Measurements from ENCODE around the gene CATSPER1.
A peak's percentile ranks its signal among the peaks of the same experiment; 100 is the strongest.

CATSPER1 gene

DNA sequence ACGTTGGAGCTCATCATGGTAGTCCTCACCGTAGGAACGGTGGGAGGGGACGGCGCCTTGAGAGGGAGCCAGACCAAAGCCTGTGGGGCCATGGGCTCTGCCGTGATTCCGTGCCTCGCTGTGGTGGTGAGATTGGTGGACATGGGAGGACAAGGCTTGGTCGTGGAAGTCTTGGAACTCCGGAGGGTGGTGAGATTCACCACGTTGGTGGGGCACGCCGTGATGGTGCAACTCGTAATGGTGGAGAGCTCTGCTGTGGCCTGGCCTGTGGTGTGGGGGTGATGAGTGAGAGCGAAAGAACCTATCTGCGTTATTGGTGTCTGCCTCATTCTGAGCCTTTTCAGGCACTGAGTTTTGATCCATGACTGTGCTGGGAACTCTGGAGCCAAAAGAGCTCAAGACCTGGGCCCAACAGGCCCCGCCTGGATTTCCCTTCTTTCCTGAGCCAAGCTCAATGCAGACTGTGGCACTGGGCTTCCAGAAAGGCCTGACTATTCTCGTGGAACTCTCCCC, at the start of gene CATSPER1:
Gene CATSPER1, minus strand, starts transcription at position 463 of the 513 bp plus-strand sequence. Its CDS starts 100 bp downstream, at position 363.
- no peak for DNase-seq (ENCODE audit: low read depth in 2 of 2, low spot score in 1 of 2)

DNA sequence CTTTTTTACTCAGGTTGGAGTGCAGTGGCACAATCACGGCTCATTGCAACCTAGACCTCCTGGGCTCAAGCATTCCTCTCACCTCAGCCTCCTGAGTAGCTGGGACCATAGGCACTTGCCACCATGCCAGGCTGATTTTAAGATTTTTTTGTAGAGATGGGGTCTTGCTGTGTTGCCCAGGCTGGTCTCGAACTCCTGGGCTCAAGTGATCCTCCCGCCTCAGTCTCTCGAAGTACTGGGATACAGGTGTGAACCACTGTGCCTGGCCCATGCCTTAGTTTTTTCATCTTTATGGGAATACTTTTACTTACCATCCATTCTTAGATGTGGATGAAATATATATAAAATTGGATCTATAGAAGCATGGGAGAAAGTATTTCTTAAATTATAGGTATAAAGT, 49.0 kb upstream of the CATSPER1 start:
- no peak for DNase-seq (ENCODE audit: low read depth in 2 of 2, low spot score in 1 of 2)

DNA sequence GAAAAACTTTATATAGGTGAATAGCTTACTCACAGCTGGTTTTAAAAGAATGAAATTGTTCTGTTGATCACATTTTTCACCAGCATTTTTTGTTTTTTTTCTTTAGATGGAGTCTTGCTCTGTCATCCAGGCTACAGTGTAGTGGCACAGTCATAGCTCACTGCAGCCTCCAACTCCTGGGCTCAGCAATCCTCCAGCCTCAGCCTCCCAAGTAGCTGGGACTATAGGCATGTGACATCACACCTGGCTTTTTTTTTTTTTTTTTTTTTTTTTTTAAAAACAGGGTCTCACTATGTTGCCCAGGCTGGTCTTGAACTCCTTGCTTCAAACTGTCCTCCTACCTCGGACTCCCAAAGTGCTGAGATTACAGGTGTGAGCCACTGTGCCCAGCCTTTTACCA, 47.4 kb upstream of the CATSPER1 start:
- DNase-seq (ENCODE audit: low read depth in 2 of 2, low spot score in 1 of 2) = no peak

DNA sequence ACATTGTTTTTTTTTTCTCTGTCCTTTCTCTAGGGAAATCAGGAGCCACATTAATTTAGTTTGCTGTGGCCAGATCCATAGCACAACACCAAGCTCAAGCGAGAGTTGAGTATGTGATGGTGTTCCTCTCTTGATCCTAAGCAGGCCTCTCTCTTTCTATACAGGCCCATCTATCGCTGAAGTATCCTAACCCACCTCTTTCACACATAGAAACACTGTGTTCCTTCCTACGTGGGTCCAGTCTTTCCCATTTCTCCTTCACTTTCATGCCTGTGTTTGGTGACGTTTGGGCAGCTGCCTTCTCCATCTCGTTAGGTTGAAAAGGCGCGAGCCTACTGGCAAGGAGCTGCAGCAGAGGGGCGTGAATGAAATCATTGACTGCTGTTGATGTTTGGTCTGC, 46.2 kb upstream of the CATSPER1 start:
- no peak for DNase-seq (ENCODE audit: low read depth in 2 of 2, low spot score in 1 of 2)

DNA sequence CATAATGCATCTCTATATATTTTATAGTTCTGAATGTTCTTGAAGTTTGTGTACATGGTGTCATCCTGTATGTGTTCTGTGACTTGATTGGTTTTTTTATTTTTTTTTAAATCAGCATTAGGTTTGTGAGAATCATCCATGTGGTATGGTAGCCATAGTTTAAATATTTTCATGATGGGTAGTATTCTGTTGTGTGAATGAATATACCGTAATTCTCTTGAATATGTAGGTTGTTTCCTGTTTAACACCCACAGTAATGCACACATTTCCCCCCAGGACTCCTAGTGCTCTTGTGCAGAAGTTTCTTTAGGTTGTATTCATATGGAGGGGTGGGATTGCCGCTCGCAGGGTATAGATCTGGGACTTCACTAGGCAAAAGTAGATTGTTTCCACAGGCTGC, 45.8 kb upstream of the CATSPER1 start:
- DNase-seq (ENCODE audit: low read depth in 2 of 2, low spot score in 1 of 2) = no peak

DNA sequence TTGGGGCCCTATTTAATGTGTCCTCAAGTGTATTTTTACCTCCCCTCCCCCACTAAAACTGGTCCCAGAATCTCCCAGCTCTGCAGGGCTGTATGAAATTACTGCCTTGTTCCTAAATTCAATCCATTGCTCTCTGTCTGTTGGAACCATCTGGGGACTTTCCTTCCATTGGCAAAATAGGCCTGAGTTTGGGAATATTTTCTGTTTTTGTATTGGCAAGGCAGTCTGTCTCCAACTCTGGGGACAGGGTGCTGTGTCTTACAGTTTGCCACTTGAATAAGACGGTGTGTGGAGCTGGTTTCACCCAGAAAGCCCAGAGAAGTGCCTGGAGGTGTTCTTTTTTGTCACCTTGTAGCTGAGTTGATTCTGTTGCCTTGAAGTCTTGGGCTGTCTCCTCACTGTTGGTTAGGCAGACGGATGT, 45.1 kb upstream of the CATSPER1 start:
- no peak for DNase-seq (ENCODE audit: low read depth in 2 of 2, low spot score in 1 of 2)

DNA sequence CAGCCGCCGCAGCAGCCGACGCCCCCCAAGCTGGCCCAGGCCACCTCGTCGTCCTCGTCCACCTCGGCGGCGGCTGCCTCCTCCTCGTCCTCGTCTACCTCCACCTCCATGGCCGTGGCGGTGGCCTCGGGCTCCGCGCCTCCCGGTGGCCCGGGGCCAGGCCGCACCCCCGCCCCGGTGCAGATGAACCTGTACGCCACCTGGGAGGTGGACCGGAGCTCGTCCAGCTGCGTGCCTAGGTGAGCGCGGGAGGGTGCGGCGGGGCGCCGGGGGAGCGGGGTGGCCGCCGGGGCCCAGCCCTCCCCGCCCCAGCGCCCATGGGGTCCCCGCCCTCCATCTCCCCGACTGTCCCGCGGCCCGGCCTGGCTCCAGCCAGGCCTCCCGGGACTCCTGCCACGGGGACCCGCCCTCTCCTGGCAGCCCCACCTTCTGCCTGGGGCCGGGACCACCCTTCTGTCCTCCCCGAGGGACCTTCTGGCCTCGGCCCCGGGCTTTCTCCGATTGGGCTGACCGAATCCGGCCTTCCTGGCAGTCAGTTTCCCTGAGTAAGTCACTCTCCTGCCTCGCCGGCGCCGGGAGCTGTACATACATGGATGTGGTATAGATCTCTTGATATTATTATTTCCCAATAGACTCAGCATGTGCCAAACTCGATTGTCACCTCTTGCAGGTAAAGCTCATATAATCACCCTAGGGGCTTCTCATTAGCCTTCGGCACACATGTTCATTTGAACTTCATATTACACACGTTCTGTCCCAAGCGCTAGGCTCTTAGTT, 44.5 kb upstream of the CATSPER1 start:
- DNase-seq (ENCODE audit: low read depth in 2 of 2, low spot score in 1 of 2) = no peak

DNA sequence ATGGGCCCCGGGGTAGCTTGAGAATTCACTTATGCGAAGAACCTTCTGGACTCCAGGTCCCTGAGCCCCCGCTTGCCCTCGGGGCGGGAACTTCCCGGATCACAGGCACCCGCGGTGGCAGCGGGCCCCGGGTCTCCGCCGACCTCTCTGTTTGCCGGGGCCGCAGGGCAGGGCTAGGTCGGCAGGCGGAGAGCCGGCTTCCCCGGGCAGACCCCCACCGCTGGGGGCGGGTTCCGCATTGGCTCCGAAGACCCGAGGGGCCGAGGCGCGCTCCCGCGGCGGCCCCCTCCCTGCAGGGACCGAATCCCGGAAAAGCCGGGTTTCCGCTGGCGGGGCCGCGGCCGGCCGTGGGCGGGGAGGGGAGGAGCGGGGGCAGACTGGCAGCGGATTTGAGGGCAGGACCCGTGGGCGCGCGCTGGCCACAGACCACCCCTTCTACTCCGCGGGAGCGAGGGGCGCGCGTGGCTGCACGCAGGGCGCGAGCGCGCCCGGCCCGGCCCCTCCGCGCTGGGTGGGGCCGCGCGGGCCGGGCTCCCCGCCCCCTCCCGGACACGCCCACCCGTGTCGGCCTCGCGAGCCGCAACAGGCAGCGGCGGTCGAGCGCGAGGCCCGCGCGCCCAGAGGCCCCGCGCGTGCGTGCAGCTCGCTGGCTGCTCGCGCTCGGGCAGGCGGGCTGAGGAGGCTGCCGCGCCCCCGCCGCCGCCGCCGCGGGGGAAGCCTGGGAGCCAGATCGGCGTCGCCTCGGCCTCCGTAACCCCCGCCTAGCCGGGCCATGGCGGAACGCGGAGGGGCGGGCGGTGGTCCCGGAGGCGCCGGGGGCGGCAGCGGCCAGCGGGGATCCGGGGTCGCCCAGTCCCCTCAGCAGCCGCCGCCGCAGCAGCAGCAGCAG, 43.7 kb upstream of the CATSPER1 start, which contains the start of gene PACS1:
Gene PACS1, plus strand, starts transcription at position 558 of the 889 bp plus-strand sequence. Its CDS starts 215 bp downstream, at position 773.
- DNase-seq (ENCODE audit: low read depth in 2 of 2, low spot score in 1 of 2) = peak in 1 of 2 donors; percentile 57

DNA sequence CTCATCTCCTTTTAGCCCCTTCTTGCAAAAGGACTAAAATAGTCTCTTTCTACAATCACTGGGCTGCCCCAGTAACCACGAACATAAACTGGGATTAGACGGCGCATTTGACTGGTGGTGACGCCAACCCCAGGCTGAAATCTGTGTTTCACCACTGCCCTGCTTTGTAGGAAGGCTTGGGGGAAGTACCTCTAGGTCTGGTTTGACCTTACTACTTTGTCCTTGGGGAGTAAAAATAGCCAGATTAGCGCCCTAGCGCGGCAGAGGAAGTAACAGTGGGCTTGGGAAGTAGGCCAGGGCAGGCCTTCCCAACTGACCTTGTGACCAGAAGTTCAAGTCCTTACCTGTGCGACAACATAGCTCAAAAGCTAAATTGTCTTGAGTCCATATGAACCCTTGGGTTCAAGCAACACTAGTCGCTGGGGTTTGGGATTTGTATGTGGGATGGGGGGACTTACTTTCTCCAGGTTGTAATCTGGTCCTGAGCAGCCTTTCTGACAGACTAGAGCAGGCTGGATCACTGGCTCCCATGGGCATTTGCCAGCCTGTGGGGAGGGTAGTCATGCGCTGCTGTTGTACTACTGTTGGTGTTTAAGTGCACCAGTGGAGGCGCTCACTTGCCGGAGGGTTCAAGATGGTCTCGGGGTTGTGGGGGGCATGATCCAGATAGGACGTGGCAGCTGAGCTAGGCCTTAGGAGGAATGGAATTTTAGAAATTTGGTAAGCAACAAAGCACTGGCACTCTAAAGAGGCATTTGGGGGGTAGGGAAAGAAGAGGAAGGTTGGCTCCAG, 42.8 kb upstream of the CATSPER1 start:
- no peak for DNase-seq (ENCODE audit: low read depth in 2 of 2, low spot score in 1 of 2)

DNA sequence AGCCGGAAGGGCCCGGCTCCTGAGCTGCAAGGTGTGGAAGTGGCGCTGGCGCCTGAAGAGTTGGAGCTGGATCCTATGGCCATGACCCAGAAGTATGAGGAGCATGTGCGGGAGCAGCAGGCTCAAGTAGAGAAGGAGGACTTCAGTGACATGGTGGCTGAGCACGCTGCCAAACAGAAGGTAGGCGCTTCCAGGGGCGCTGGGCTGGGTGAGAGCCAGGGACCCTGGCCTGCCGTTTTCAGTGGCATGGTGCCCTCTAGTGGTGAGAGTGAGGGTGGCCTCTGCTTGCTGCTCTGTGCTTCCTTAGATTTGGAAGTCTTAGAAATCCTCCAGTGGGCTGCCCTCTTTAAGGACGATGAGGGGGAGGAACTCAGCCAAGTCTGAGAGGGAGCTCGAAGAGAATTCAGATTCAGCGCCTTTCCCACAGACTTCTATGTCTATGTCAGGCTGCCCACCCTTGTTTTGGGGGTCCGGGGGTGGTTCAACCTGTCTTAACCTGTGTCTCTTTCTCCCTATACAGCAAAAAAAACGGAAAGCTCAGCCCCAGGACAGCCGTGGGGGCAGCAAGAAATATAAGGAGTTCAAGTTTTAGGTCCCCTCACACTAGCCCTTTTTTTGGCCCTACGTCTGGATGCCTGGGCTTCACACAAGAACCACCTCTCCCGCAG, 42.0 kb upstream of the CATSPER1 start:
- peak in 1 of 2 donors; percentile 58 for DNase-seq (ENCODE audit: low read depth in 2 of 2, low spot score in 1 of 2)

DNA sequence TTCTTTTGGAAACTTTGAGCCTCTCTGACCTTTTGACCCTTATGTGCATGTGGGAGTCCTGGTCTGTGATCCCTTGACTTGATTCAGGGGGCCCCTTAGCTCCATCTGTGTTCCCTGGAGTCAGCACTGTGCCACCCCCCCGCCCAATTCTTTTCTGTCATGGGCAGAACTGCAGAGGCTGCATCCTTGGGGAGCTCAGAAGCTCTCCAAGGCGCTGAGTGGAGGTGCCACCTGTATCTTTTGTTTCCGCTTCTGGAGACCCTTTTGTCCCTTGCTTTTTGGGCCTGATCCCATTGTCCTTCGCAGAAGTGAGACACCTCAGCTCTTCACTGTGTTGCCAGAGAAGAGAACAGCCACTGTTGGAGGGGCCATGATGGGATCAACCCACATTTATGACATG, 41.4 kb upstream of the CATSPER1 start:
- DNase-seq (ENCODE audit: low read depth in 2 of 2, low spot score in 1 of 2) = no peak

DNA sequence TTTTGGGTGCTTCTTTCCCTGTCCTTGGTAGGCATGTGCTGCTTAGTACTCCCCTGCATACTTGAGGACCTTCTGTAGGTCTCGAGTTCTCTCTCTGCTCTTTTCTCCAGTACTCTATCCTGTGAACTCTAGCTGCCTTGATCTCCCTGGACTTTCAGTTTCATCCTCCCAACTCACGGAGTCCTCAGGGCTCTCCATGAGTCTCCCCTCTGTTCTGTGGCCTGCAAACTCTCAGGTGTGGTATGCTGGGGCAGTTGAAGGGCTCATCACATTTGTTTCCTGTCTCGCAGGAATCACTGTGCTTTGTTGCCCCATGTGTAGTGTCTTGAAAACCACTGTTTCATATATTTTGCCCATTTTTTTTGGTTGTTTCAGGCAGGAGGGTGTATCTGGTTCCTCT, 40.5 kb upstream of the CATSPER1 start:
- DNase-seq (ENCODE audit: low read depth in 2 of 2, low spot score in 1 of 2) = no peak

DNA sequence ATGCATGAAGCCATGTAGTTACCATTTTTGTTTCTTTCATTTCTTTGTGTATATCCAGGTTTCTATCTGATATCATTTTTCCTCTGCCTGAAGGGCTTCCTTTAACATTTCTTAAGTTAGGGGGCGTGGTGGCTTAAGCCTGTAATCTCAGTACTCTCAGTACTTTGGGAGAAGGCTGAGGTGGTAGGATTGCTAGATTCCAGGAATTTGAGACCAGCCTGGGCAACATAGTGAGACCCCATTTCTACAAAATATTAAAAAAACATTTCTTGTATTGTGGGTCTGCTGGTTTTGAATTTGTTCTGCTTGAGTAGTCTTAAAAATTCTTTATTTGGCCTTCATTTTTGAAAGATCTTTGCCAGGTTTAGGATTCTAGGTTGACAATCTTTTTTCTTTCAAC, 38.3 kb upstream of the CATSPER1 start:
- DNase-seq (ENCODE audit: low read depth in 2 of 2, low spot score in 1 of 2) = no peak

DNA sequence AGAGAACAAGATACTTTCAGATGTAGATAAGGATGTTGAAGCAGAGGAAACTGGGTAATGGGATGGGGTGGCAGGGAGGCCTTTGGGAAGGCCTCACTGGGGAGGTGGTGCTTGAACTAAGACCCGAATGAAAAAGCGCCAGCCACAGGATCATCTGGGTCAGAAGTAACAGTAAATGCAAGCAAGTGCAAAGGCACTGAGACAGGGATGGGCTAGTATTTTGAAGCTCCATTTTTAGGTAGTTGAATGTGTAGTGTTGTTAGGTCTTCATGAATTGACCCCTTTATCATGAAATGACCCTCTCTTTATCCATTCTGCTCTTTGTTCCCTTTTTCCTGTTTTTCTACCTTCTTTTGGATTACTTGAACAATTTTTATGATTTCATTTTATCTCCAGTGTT, 37.6 kb upstream of the CATSPER1 start:
- no peak for DNase-seq (ENCODE audit: low read depth in 2 of 2, low spot score in 1 of 2)

DNA sequence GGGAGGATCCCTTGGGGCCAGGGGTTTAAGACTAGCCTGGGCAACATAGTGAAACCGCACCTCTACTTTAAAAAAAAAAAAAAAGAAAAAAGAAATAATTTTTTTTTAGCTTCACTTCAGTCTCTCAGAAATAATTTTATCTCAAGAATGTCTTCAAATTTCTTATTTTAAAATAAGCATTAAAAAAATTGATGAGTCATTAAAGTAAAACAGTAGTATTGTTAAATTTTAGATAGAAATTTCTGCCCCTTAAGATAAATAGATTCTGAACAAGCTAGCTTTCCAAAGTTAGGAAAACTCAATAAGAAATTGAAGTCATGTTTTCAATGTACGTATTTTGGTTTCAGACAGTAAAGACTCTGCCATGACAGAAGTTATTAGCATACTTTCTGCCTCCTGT, 36.1 kb upstream of the CATSPER1 start:
- no peak for DNase-seq (ENCODE audit: low read depth in 2 of 2, low spot score in 1 of 2)

DNA sequence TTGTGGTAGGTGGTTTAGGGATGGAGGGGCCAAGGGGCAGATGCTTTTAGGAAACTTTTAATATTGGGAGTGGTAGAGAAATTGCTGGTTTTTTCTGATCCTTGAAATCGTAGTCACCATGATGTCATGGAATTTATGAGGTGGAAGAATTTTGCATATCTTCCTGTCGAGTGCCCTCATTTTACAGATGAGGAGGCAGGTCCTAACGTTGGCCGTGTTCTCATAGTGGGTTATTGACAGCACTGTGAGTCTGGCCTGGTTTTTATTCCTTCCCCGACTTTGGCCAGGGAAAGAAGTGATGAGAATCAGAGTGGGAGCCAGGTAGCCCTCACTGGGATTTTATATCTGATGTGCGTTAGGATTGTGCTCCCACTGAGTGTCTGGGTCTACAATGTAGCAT, 35.0 kb upstream of the CATSPER1 start:
- no peak for DNase-seq (ENCODE audit: low read depth in 2 of 2, low spot score in 1 of 2)

DNA sequence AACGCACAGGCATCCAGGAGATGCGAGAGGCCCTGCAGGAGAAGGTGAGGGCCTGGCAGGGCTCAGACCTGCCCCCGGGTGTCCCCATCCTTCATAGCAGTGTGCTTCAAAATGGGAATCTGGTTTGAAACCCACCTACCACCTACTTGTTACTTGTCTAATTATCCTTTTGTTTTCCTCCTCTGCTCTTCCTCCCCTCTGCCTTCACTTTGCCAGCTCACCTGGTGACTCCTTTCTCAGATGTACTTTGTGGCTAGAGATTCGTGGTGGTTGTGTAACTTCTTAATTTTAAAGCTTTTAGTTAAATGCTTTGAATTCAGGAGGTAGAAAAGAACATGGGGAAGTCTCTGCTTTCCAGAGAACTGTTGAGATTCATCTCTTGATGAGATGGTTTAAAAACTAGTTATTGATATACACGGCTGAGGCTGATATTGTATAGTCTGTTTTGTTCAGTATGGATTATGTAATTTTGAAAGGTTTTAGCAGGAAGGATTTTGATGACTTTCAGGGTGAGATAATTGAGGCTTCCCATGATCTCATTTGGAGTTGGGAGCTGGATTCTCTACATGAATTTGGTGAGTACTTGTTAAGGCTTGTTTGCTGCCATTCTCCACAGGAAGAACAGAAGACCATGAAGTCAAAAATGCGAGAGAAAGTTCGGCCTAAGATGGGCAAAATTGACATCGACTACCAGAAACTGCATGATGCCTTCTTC, 33.8 kb upstream of the CATSPER1 start:
- DNase-seq (ENCODE audit: low read depth in 2 of 2, low spot score in 1 of 2) = no peak

DNA sequence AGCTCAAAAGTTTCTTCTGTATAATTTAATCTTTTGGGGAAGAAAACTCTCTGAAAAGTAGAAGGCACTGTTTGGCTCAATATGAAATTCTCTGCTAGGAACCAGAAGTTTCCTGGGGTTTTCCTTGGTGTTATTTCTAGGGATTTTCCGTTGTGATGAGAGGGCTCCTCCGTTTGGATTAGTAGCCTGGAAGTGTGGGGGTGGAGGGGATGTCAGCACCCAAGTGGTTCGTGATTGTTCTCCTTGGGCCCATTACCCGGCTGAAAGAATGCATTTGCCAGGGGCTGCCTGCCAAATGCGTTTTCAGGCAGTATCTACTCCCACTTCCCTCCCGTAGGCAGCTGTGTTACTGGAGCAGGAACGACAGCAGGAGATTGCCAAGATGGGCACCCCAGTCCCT, 30.2 kb upstream of the CATSPER1 start:
- DNase-seq (ENCODE audit: low read depth in 2 of 2, low spot score in 1 of 2) = no peak

DNA sequence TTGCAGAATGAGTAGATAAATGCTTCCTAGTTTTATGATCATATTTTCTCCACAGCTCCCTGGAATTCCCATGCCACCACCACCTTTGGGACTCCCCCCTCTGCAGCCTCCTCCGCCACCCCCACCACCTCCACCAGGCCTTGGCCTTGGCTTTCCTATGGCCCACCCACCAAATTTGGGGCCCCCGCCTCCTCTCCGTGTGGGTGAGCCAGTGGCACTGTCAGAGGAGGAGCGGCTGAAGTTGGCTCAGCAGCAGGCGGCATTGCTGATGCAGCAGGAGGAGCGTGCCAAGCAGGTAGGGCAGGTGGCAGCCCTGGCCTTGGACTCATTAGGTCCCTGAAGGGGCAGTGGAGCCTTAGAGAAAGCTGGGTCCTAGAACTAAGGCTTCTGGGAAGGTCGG, 28.7 kb upstream of the CATSPER1 start:
- DNase-seq (ENCODE audit: low read depth in 2 of 2, low spot score in 1 of 2) = no peak

DNA sequence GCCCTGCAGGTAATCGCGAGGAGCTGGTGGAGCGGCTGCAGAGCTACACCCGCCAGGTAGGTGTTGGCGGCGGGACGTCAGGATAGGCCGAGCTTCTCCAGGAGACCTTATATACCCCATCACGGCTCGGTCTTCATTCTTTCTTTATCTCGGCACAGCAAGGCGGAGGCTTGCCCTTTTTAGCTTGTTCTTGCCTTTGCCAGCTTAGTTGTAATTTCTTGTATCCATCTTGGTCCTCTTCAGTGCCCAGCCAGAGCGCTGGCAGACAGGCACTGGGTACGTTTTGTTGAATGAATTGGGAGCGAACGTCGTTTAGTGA, 26.3 kb upstream of the CATSPER1 start:
- DNase-seq (ENCODE audit: low read depth in 2 of 2, low spot score in 1 of 2) = no peak
